B cell (primary cell): ENCODE results near the gene UQCR11. TPM values are rescaled to one million over a fixed set of nuclear protein-coding genes. Genes with fewer than 3 reads are reported as not detected.

Experiments
- ATAC-seq: fragments of 200-7000 bp; cut with Tn5 transposase; one replicate; pipeline ENCODE4 v1.10.0; 2021; ENCODE audit warnings: low read depth, mild to moderate bottlenecking, moderate number of reproducible peaks, moderate library complexity
- CTCF ChIA-PET: fragments of 350-600 bp; sonication (Branson Sonifier 250); formaldehyde crosslinking; loops from one replicate; lab custom pipeline; 2021; ENCODE audit warnings: antibody characterized with exemption, inconsistent platforms; lab: Charles Lee
- POLR2A ChIA-PET: fragments of 350-600 bp; sonication (Branson Sonifier 250); formaldehyde crosslinking; loops from one replicate; lab custom pipeline; 2021; ENCODE audit warnings: antibody characterized with exemption; lab: Charles Lee
- DNase-seq: peaks from one replicate; pipeline ENCODE4 v3.0.0; 2013
- H2AFZ ChIP-seq: 2 replicates; pipeline ENCODE4 v1.6.1; 2012; ENCODE audit warnings: mild to moderate bottlenecking, low read depth, low read length; ENCODE audit not compliant: insufficient read depth, poor library complexity, severe bottlenecking
- H3K27ac ChIP-seq, 2 donors: 1 replicate in 1 of 2; 2 replicates in 1 of 2; pipeline ENCODE4 v1.5.1; 2012 to 2013; ENCODE audit warnings: low read length in 2 of 2, mild to moderate bottlenecking in 2 of 2, moderate library complexity in 1 of 2
- H3K27me3 ChIP-seq, 4 experiments: fragments of 200-600 bp in 1 of 4; sonication (generic) in 1 of 4; replicated peaks in 1 of 4; 1 replicate in 2 of 4; 2 replicates in 2 of 4; pipeline versions ENCODE4 v1.6.1 to v1.7.0; 2013 to 2016; ENCODE audit warnings: low read length in 3 of 4, mild to moderate bottlenecking in 2 of 4, mixed read lengths in 1 of 4, moderate library complexity in 1 of 4; ENCODE audit not compliant: insufficient read depth in 4 of 4, control insufficient read depth in 3 of 4; ENCODE audit errors: control extremely low read depth in 1 of 4
- H3K36me3 ChIP-seq, 2 experiments: replicated peaks in 1 of 2; 1 replicate in 1 of 2; 2 replicates in 1 of 2; pipeline versions ENCODE4 v1.6.1 to v1.7.1; 2013; ENCODE audit warnings: low read length in 1 of 2; ENCODE audit not compliant: insufficient read depth in 2 of 2, control insufficient read depth in 1 of 2; ENCODE audit errors: control extremely low read depth in 1 of 2, extremely low read depth in 1 of 2
- H3K4me1 ChIP-seq, 2 donors: fragments of 200-600 bp in 1 of 2; sonication (generic) in 1 of 2; 1 replicate in 1 of 2; 2 replicates in 1 of 2; pipeline versions ENCODE4 v1.5.1 to v1.6.1; 2013 to 2017; ENCODE audit warnings: low read length in 2 of 2; ENCODE audit not compliant: control insufficient read depth in 2 of 2, insufficient read depth in 2 of 2
- H3K4me2 ChIP-seq: replicated peaks from 2 replicates; pipeline ENCODE3; 2012; ENCODE audit warnings: mild to moderate bottlenecking, low read depth, low read length; ENCODE audit not compliant: poor library complexity, severe bottlenecking
- H3K4me3 ChIP-seq, 5 experiments: fragments of 200-600 bp in 1 of 5; sonication (generic) in 1 of 5; 1 replicate in 3 of 5; 2 replicates in 2 of 5; pipeline versions ENCODE4 v1.5.1 to v1.7.0; 2011 to 2016; ENCODE audit warnings: low read length in 4 of 5, mild to moderate bottlenecking in 4 of 5, low read depth in 2 of 5, control low read depth in 1 of 5, moderate library complexity in 1 of 5; ENCODE audit not compliant: insufficient read depth in 1 of 5; ENCODE audit errors: control extremely low read depth in 1 of 5, extremely low read depth in 1 of 5
- H3K79me2 ChIP-seq: fragments of 200-600 bp; sonication (generic); one replicate; pipeline ENCODE4 v1.6.0; 2016; ENCODE audit warnings: low read length; ENCODE audit not compliant: control insufficient read depth, insufficient read depth
- H3K9ac ChIP-seq: fragments of 200-600 bp; sonication (generic); 2 replicates; pipeline ENCODE4 v1.6.1; 2017; ENCODE audit warnings: mild to moderate bottlenecking, low read length, moderate library complexity
- H3K9me3 ChIP-seq, 3 donors: one replicate each; pipeline versions ENCODE4 v1.6.1 to v1.7.1; 2013; ENCODE audit warnings: low read length in 2 of 3; ENCODE audit not compliant: control insufficient read depth in 2 of 3, insufficient read depth in 1 of 3; ENCODE audit errors: control extremely low read depth in 1 of 3
- H4K20me1 ChIP-seq: 2 replicates; pipeline ENCODE4 v1.6.0; 2012; ENCODE audit warnings: mild to moderate bottlenecking, low read length; ENCODE audit not compliant: insufficient read depth, control insufficient read depth, poor library complexity, severe bottlenecking
- H3K27ac Mint-ChIP-seq: one replicate; pipeline ENCODE4 v1.8.0; 2021; ENCODE audit warnings: mixed read lengths
- H3K27me3 Mint-ChIP-seq: one replicate; pipeline ENCODE4 v1.8.0; 2021; ENCODE audit warnings: mixed read lengths
- H3K4me1 Mint-ChIP-seq: one replicate; pipeline ENCODE4 v1.8.0; 2021; ENCODE audit warnings: mixed read lengths
- H3K4me3 Mint-ChIP-seq: one replicate; pipeline ENCODE4 v1.8.0; 2021; ENCODE audit warnings: mixed read lengths
- H3K9me3 Mint-ChIP-seq: one replicate; pipeline ENCODE4 v1.8.0; 2022; ENCODE audit warnings: mixed read lengths; ENCODE audit not compliant: insufficient read depth
- CTCF ChIP-seq: fragments of 200-600 bp; IDR thresholded peaks from one replicate; pipeline ENCODE4 v1.8.0; 2022; ENCODE audit warnings: antibody characterized with exemption, mild to moderate bottlenecking
- EZH2 ChIP-seq: IDR thresholded peaks from 2 replicates; pipeline ENCODE4 v1.6.1; 2012; ENCODE audit warnings: borderline replicate concordance, low read depth, mild to moderate bottlenecking, moderate library complexity, low read length; ENCODE audit not compliant: insufficient read depth, poor library complexity, severe bottlenecking
- WGBS: methylation state at CpG from one replicate; pipeline ENCODE4 v1.1.5; 2013; ENCODE audit warnings: missing lambda C conversion rate; ENCODE audit not compliant: insufficient coverage; 5-methylcytosine and 5-hydroxymethylcytosine counted together
- intact Hi-C: fragments of 100-400 bp; cut with micrococcal nuclease; formaldehyde crosslinking; loops from one replicate; pipeline ENCODE4 v1.10.0; 2022
- polyA plus RNA-seq: library from polyadenylated mRNA; depleted of rRNA; stranded (reverse); fragments of >200 nt; gene quantifications from 2 replicates; pipeline ENCODE4 v1.2.3, GENCODE V29; 2012
- small RNA-seq: library from RNA; depleted of rRNA; stranded (forward); fragments of <200 nt; gene quantifications from one replicate; pipeline ENCODE3, GENCODE V24; 2012; ENCODE audit warnings: low replicate concordance, low read depth; ENCODE audit not compliant: insufficient read length
- total RNA-seq, 2 donors: library from RNA; stranded (reverse); fragments of 120-200 nt in 1 of 2; gene quantifications; 1 replicate in 1 of 2; 2 replicates in 1 of 2; pipeline versions ENCODE4 v1.2.3 to v1.2.4, GENCODE V29; 2013 to 2022

The UQCR11 gene
- total and polyA plus RNA-seq, 2 donors (not counting 1 experiment from before 2014, with no cell fraction given), result 59.5 to 66.8 TPM

DNA sequence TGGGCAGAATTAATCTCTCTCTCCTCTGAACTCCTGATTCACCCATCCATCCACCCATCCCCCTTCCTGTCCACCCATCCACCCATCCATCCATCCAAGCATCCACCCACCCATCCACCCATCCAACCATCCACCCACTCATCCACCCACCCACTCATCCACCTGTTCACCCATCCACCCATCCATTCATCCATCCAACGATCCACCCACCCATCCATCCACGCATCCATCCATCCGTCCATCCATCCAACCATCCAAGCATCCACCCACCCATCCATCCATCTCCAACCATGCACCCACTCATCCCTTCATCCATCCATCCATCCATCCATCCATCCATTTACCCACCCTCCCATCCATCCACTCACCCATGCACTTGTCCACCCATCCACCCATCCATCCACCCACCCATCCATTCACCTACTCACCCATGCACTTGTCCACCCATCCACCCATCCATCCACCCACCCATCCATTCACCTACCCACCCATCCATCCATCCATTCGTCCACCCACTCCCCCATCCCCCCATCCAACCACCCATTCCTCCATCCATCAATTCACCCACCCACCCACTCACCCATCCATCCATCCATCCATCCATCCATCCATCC lies 55.8 kb downstream of the UQCR11 start:
- H3K27me3 Mint-ChIP-seq, result peaks cover 20% of the 10 kb centered on the region
- H3K4me3 Mint-ChIP-seq, result no peak overlapping the region
- Histone ChIP-seq H3K9ac (no peak overlapping the region), H3K27ac (no peak overlapping the region), H3K9me3 (peaks cover 0 to 12% (median 0%) of the 10 kb centered on the region in 3 donors), H4K20me1 (no peaks in the 10 kb centered on the region), H3K4me2 (no peak overlapping the region), H3K4me1 (peaks cover 0 to 7% of the 10 kb centered on the region in 2 donors), H3K27me3 (peaks cover 0 to 28% (median 3%) of the 10 kb centered on the region in 4 experiments), H2AFZ (no peak overlapping the region), H3K4me3 (no peak overlapping the region), H3K36me3 (no peaks in the 10 kb centered on the region), H3K79me2 (no peaks in the 10 kb centered on the region)
- no peak for TF ChIP-seq CTCF
- no peak for TF ChIP-seq EZH2
- intact Hi-C loops, result no loop called here
- 86% methylated on average over 4 of the region's 4 CpGs for WGBS
- CTCF ChIA-PET, result interaction anchor here (1.6 kb wide), 1 partner anchor 217 kb away, joined by 8 read pairs; no protein-coding TSS in a partner anchor
- ATAC-seq (no peak), DNase-seq (no peak)
- H3K9me3 Mint-ChIP-seq, result no peaks in the 10 kb centered on the region
- no peak overlapping the region for H3K27ac Mint-ChIP-seq
- POLR2A ChIA-PET, result no interaction called here
- H3K4me1 Mint-ChIP-seq, result peaks cover 4% of the 10 kb centered on the region

Small RNA genes within 50 kb of the gene (small RNA-seq; reads per million reads assigned to genes)
- gene AC005943.2 (not detected), gene RN7SL477P (not detected), gene RNU6-1223P (not detected)

Other genes starting within 250 kb of the UQCR11 start
- gene NDUFS7, start 221.6 kb downstream of the UQCR11 start, total RNA-seq, result 58.8 and 59.0 TPM in 2 replicates
- gene NDUFS7, start 221.6 kb downstream of the UQCR11 start, polyA plus RNA-seq, result 84.5 and 141 TPM in 2 replicates
- gene GAMT, start 203.9 kb downstream of the UQCR11 start, total RNA-seq, result 8.8 and 9.0 TPM in 2 replicates
- gene GAMT, start 203.9 kb downstream of the UQCR11 start, polyA plus RNA-seq, result 11.4 and 12.1 TPM in 2 replicates
- gene DAZAP1, start 197.9 kb downstream of the UQCR11 start, total RNA-seq, result 119 and 125 TPM in 2 replicates
- 54.8 and 66.4 TPM in 2 replicates for gene DAZAP1, start 197.9 kb downstream of the UQCR11 start, polyA plus RNA-seq
- 1,488 and 1,520 TPM in 2 replicates for gene RPS15, start 167.1 kb downstream of the UQCR11 start, total RNA-seq
- 6,007 and 10,599 TPM in 2 replicates for gene RPS15, start 167.1 kb downstream of the UQCR11 start, polyA plus RNA-seq
- 0.12 and 0.15 TPM in 2 replicates for gene APC2, start 155.3 kb downstream of the UQCR11 start, total RNA-seq
- 0.07 and 0.16 TPM in 2 replicates for gene APC2, start 155.3 kb downstream of the UQCR11 start, polyA plus RNA-seq
- gene C19orf25, start 126.2 kb downstream of the UQCR11 start, total RNA-seq, result 68.1 and 68.3 TPM in 2 replicates
- 25.9 and 34.2 TPM in 2 replicates for gene C19orf25, start 126.2 kb downstream of the UQCR11 start, polyA plus RNA-seq
- 1.3 and 1.7 TPM in 2 replicates for gene PCSK4, start 115.1 kb downstream of the UQCR11 start, total RNA-seq
- 1.1 and 1.9 TPM in 2 replicates for gene PCSK4, start 115.1 kb downstream of the UQCR11 start, polyA plus RNA-seq
- 0.66 and 1.1 TPM in 2 replicates for gene REEP6, start 114.3 kb downstream of the UQCR11 start, total RNA-seq
- gene REEP6, start 114.3 kb downstream of the UQCR11 start, polyA plus RNA-seq, result 0.46 and 0.64 TPM in 2 replicates
- not detected in 2 replicates for gene ADAMTSL5, start 92.4 kb downstream of the UQCR11 start, total RNA-seq
- 0.09 and 0.56 TPM in 2 replicates for gene ADAMTSL5, start 92.4 kb downstream of the UQCR11 start, polyA plus RNA-seq
- not detected in 2 replicates for gene PLK5, start 81.4 kb downstream of the UQCR11 start, total RNA-seq
- not detected in 2 replicates for gene PLK5, start 81.4 kb downstream of the UQCR11 start, polyA plus RNA-seq
- gene MEX3D, start 37.1 kb downstream of the UQCR11 start, total RNA-seq, result 3.0 and 4.2 TPM in 2 replicates
- 0.69 and 0.73 TPM in 2 replicates for gene MEX3D, start 37.1 kb downstream of the UQCR11 start, polyA plus RNA-seq
- 84.6 and 87.6 TPM in 2 replicates for gene MBD3, start 12.6 kb downstream of the UQCR11 start, total RNA-seq
- gene MBD3, start 12.6 kb downstream of the UQCR11 start, polyA plus RNA-seq, result 48.1 and 60.7 TPM in 2 replicates
- 263 and 278 TPM in 2 replicates for gene TCF3, start 47.2 kb upstream of the UQCR11 start, total RNA-seq
- 574 and 588 TPM in 2 replicates for gene TCF3, start 47.2 kb upstream of the UQCR11 start, polyA plus RNA-seq
- gene ONECUT3, start 148.0 kb upstream of the UQCR11 start, total RNA-seq, result not detected in 2 replicates
- gene ONECUT3, start 148.0 kb upstream of the UQCR11 start, polyA plus RNA-seq, result not detected in 2 replicates
- 3.7 and 5.1 TPM in 2 replicates for gene ATP8B3, start 206.8 kb upstream of the UQCR11 start, total RNA-seq
- gene ATP8B3, start 206.8 kb upstream of the UQCR11 start, polyA plus RNA-seq, result 0.89 and 1.4 TPM in 2 replicates
- 72.4 and 72.6 TPM in 2 replicates for gene REXO1, start 243.0 kb upstream of the UQCR11 start, total RNA-seq
- 108 and 898 TPM in 2 replicates for gene REXO1, start 243.0 kb upstream of the UQCR11 start, polyA plus RNA-seq